MCF 10A (cell line): ENCODE data around the gene AGBL1. TPM values are rescaled to one million over a fixed set of nuclear protein-coding genes. Genes with fewer than 3 reads are reported as not detected.

Experiments used
- BruUV-seq: library from RNA; stranded (reverse); fragments of 400-500 nt; replicated peaks from 2 replicates; lab custom pipeline; 2021; lab: Mats Ljungman, UMichigan
- CTCF ChIA-PET: fragments of 300-600 bp; sonication (Branson Sonifier 250); formaldehyde crosslinking; extraction: SDS; loops from one replicate; lab custom pipeline; 2021; ENCODE audit warnings: antibody characterized with exemption, inconsistent platforms; lab: Yijun Ruan, JAX
- POLR2A ChIA-PET: fragments of 300-600, 350-650 bp; sonication (Branson Sonifier 250); formaldehyde crosslinking; extraction: SDS; loops from one replicate; lab custom pipeline; 2020; ENCODE audit warnings: antibody characterized with exemption, inconsistent platforms; lab: Yijun Ruan, JAX
- DNase-seq: peaks from one replicate; pipeline ENCODE4 v3.0.0-alpha.2; 2018; ENCODE audit not compliant: unreplicated experiment
- H3K27ac Mint-ChIP-seq: one replicate; pipeline ENCODE4 v1.8.0; 2022; ENCODE audit warnings: mild to moderate bottlenecking, low read depth, mixed read lengths; ENCODE audit not compliant: unreplicated experiment
- H3K27me3 Mint-ChIP-seq: one replicate; pipeline ENCODE4 v1.8.0; 2022; ENCODE audit warnings: mixed read lengths; ENCODE audit not compliant: insufficient read depth, unreplicated experiment
- H3K36me3 Mint-ChIP-seq: one replicate; pipeline ENCODE4 v1.8.0; 2022; ENCODE audit warnings: mild to moderate bottlenecking, moderate library complexity, mixed read lengths; ENCODE audit not compliant: insufficient read depth, unreplicated experiment
- H3K4me1 Mint-ChIP-seq: one replicate; pipeline ENCODE4 v1.8.0; 2022; ENCODE audit warnings: mixed read lengths; ENCODE audit not compliant: insufficient read depth, unreplicated experiment
- H3K4me3 Mint-ChIP-seq: one replicate; pipeline ENCODE4 v1.8.0; 2022; ENCODE audit warnings: mild to moderate bottlenecking, moderate library complexity, mixed read lengths; ENCODE audit not compliant: unreplicated experiment
- H3K9me3 Mint-ChIP-seq: one replicate; pipeline ENCODE4 v1.8.0; 2022; ENCODE audit warnings: mixed read lengths; ENCODE audit not compliant: unreplicated experiment
- CTCF ChIP-seq: fragments of 200-600 bp; IDR thresholded peaks from one replicate; pipeline ENCODE4 v1.8.0; 2022; ENCODE audit warnings: antibody characterized with exemption, mild to moderate bottlenecking; ENCODE audit not compliant: unreplicated experiment
- intact Hi-C: fragments of 100-400 bp; cut with micrococcal nuclease; formaldehyde crosslinking; loops from 2 replicates; pipeline ENCODE4 v1.14.1; 2022
- total RNA-seq: library from RNA; stranded (reverse); gene quantifications from 2 replicates; pipeline ENCODE4 v1.2.3, GENCODE V29; 2022

Gene AGBL1
- total RNA-seq, 1 experiment from 2014 or later, result not detected

GRCh38 chr15:86154705-86155104, 75.0 kb downstream of the AGBL1 start:
- intact Hi-C loops, result no loop called here
- DNase-seq, result no peak
- CTCF ChIA-PET, result no interaction called here
- Mint-ChIP-seq H3K4me3 (no peak overlapping the region), H3K36me3 (no peaks in the 10 kb centered on the region), H3K27ac (no peak overlapping the region), H3K4me1 (no peaks in the 10 kb centered on the region), H3K9me3 (peaks cover 7% of the 10 kb centered on the region), H3K27me3 (no peaks in the 10 kb centered on the region)
- POLR2A ChIA-PET, result interaction anchor here (0.7 to 0.9 kb wide), 2 partner anchors 13 to 217 kb away, joined by 3 read pairs; no protein-coding TSS in a partner anchor
- BruUV-seq, result no TSS peak
- TF ChIP-seq CTCF, result no peak

- intact Hi-C loops, result no loop called here
- DNase-seq, result no peak
- no TSS peak for BruUV-seq
These were observed 75.9 kb downstream of the AGBL1 start for GRCh38 chr15:86155551-86155950.

GRCh38 chr15:86157606-86158293, 78.1 kb downstream of the AGBL1 start:
- no peaks in the 10 kb centered on the region for H3K27me3 Mint-ChIP-seq
- H3K9me3 Mint-ChIP-seq, result no peaks in the 10 kb centered on the region
- no peak for DNase-seq
- TF ChIP-seq CTCF, result no peak
- no peaks in the 10 kb centered on the region for H3K4me1 Mint-ChIP-seq
- no TSS peak for BruUV-seq
- intact Hi-C loops, result no loop called here
- H3K27ac Mint-ChIP-seq, result no peak overlapping the region
- no peak overlapping the region for H3K4me3 Mint-ChIP-seq
- H3K36me3 Mint-ChIP-seq, result no peaks in the 10 kb centered on the region
- POLR2A ChIA-PET, result no interaction called here
- CTCF ChIA-PET, result no interaction called here

More at GRCh38 chr15:86155551-86155950, 75.9 kb downstream of the AGBL1 start:
- POLR2A ChIA-PET, result interaction anchor here (0.7 to 0.9 kb wide), 2 partner anchors 14 to 191 kb away, joined by 3 read pairs; no protein-coding TSS in a partner anchor
- H3K9me3 Mint-ChIP-seq, result no peaks in the 10 kb centered on the region
- no peaks in the 10 kb centered on the region for H3K36me3 Mint-ChIP-seq
- no peak for TF ChIP-seq CTCF
- CTCF ChIA-PET, result no interaction called here
- H3K4me1 Mint-ChIP-seq, result no peaks in the 10 kb centered on the region
- no peaks in the 10 kb centered on the region for H3K27me3 Mint-ChIP-seq
- no peak overlapping the region for H3K4me3 Mint-ChIP-seq
- no peak overlapping the region for H3K27ac Mint-ChIP-seq

- BruUV-seq, result no TSS peak
- H3K27me3 Mint-ChIP-seq, result no peaks in the 10 kb centered on the region
- CTCF ChIA-PET, result no interaction called here
These were observed 79.8 kb downstream of the AGBL1 start for GRCh38 chr15:86159468-86159867.

More at GRCh38 chr15:86159468-86159867, 79.8 kb downstream of the AGBL1 start:
- intact Hi-C loops, result no loop called here
- DNase-seq, result no peak
- Mint-ChIP-seq H3K27ac (no peak overlapping the region), H3K4me3 (no peak overlapping the region), H3K9me3 (no peaks in the 10 kb centered on the region), H3K4me1 (peaks cover 9% of the 10 kb centered on the region), H3K36me3 (no peaks in the 10 kb centered on the region)
- POLR2A ChIA-PET, result no interaction called here
- no peak for TF ChIP-seq CTCF
